A673 (cell line): ENCODE data around the gene CPPED1.

Source experiments
- CTCF ChIP-seq: fragments of 300-800, 200-600 bp; sonication (generic); conservative IDR thresholded peaks from 2 replicates; pipeline ENCODE4 v1.5.1; 2017; ENCODE audit warnings: low read depth, mild to moderate bottlenecking, antibody characterized with exemption, low read length, moderate library complexity, mixed read lengths
- EZH2 ChIP-seq: fragments of 200-600 bp; sonication (generic); IDR thresholded peaks from 2 replicates; pipeline ENCODE4 v1.6.1; 2017; ENCODE audit warnings: borderline replicate concordance, low read depth, mild to moderate bottlenecking, mixed read lengths, antibody characterized with exemption, low read length; ENCODE audit not compliant: poor library complexity, severe bottlenecking

DNA sequence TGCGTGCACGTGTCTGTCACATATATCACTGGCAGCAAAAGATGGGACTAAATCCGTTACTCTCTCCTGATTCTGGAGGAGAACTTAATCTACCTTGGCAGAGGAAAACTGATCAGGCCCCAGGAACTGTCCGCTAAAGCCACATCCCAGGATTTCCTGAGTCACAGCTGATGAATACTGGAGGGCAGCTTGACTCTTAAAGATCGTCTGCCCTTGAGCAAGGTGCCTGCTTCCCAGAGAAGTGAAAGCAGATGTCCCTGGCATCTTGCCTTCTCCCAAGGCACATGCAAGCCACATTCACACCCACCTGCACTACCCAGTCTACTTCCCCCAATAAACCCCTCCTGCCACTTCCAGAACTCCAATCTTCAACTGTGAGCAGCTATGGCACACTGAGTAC is 99.8 kb downstream of the CPPED1 start:
- TF ChIP-seq CTCF (no peak), EZH2 (no peak)
